Measurements from ENCODE around the gene KYNU.
"Not testable (repeated sequence)": the region's sequence is repeated elsewhere in the genome, so short reads cannot be mapped to it uniquely, and the experiment has no call there.

Gene KYNU

GRCh38 chr2:142903726-142904125 lies 26.3 kb downstream of the KYNU start:
- not testable (repeated sequence) for H3K27ac ChIP-seq (ENCODE audit: low read depth in 2 of 2, low read length in 2 of 2); H3K4me1 ChIP-seq (ENCODE audit: control insufficient read depth in 2 of 2, insufficient read depth in 2 of 2, low read length in 2 of 2); H3K36me3 ChIP-seq (ENCODE audit: control insufficient read depth in 2 of 2, insufficient read depth in 2 of 2, low read length in 2 of 2)

DNA sequence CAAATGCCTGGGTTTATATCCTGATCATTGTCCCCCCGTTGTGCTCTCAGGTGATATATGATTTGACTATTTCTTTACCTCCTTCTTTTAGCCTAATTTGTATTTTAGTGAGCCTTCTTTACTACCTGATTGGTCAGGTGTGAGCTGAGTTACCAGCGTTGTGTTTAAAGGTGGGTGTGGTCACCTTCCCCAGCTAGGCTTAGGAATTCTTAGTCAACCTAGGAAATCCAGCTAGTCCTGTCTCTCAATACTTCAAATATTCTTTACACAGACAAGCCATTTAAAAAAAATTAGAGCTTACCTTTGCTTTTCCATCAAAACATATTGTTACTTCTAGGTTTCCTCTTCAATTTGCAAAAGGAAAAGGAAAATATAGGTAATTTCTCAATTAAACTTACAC lies 30.2 kb downstream of the KYNU start:
- H3K9me3 ChIP-seq (ENCODE audit: control insufficient read depth in 2 of 2, low read length in 2 of 2): no peaks in the 10 kb centered on the region
- H3K4me1 ChIP-seq (ENCODE audit: control insufficient read depth in 2 of 2, insufficient read depth in 2 of 2, low read length in 2 of 2): no peaks in the 10 kb centered on the region
- no peak overlapping the region for H3K27ac ChIP-seq (ENCODE audit: low read depth in 2 of 2, low read length in 2 of 2)
- no peak overlapping the region for H3K9ac ChIP-seq (ENCODE audit: low read depth in 1 of 2, low read length in 2 of 2)
- no peaks in the 10 kb centered on the region for H3K36me3 ChIP-seq (ENCODE audit: control insufficient read depth in 2 of 2, insufficient read depth in 2 of 2, low read length in 2 of 2)
- no peak overlapping the region for H3K4me3 ChIP-seq (ENCODE audit: low read length in 2 of 2)
- H3K27me3 ChIP-seq (ENCODE audit: control insufficient read depth in 2 of 2, insufficient read depth in 2 of 2, low read length in 2 of 2): no peaks in the 10 kb centered on the region

More at GRCh38 chr2:142903726-142904125, 26.3 kb downstream of the KYNU start:
- not testable (repeated sequence) for H3K4me3 ChIP-seq (ENCODE audit: low read length in 2 of 2); H3K9me3 ChIP-seq (ENCODE audit: control insufficient read depth in 2 of 2, low read length in 2 of 2); H3K9ac ChIP-seq (ENCODE audit: low read depth in 1 of 2, low read length in 2 of 2); H3K27me3 ChIP-seq (ENCODE audit: control insufficient read depth in 2 of 2, insufficient read depth in 2 of 2, low read length in 2 of 2)

GRCh38 chr2:142914507-142915313 lies 37.2 kb downstream of the KYNU start:
- Histone ChIP-seq H3K27me3 (ENCODE audit: control insufficient read depth in 2 of 2, insufficient read depth in 2 of 2, low read length in 2 of 2) (no peaks in the 10 kb centered on the region), H3K9me3 (ENCODE audit: control insufficient read depth in 2 of 2, low read length in 2 of 2) (no peaks in the 10 kb centered on the region), H3K4me3 (ENCODE audit: low read length in 2 of 2) (no peak overlapping the region), H3K9ac (ENCODE audit: low read depth in 1 of 2, low read length in 2 of 2) (no peak overlapping the region), H3K27ac (ENCODE audit: low read depth in 2 of 2, low read length in 2 of 2) (no peak overlapping the region), H3K4me1 (ENCODE audit: control insufficient read depth in 2 of 2, insufficient read depth in 2 of 2, low read length in 2 of 2) (no peaks in the 10 kb centered on the region), H3K36me3 (ENCODE audit: control insufficient read depth in 2 of 2, insufficient read depth in 2 of 2, low read length in 2 of 2) (no peaks in the 10 kb centered on the region)

GRCh38 chr2:142915502-142915901 lies 38.0 kb downstream of the KYNU start:
- no peaks in the 10 kb centered on the region for H3K4me1 ChIP-seq (ENCODE audit: control insufficient read depth in 2 of 2, insufficient read depth in 2 of 2, low read length in 2 of 2)
- no peak overlapping the region for H3K27ac ChIP-seq (ENCODE audit: low read depth in 2 of 2, low read length in 2 of 2)
- no peaks in the 10 kb centered on the region for H3K36me3 ChIP-seq (ENCODE audit: control insufficient read depth in 2 of 2, insufficient read depth in 2 of 2, low read length in 2 of 2)

DNA sequence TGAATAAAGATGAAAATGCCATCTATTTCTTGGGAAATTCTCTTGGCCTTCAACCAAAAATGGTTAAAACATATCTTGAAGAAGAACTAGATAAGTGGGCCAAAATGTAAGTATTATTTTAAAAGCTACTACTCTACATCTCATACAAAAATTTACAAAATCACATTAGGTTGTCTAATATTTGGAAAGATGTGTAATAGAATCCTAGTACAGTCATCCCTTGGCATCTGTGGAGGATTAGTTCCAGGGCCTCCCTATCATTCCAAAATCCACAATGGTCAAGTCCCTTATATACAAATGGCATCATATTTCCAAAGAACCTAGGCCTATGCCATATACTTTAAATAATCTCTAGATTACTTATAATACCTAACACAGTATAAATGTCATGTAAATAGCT lies 41.2 kb downstream of the KYNU start:
- Histone ChIP-seq H3K27ac (ENCODE audit: low read depth in 2 of 2, low read length in 2 of 2) (no peak overlapping the region), H3K4me3 (ENCODE audit: low read length in 2 of 2) (no peak overlapping the region), H3K4me1 (ENCODE audit: control insufficient read depth in 2 of 2, insufficient read depth in 2 of 2, low read length in 2 of 2) (no peaks in the 10 kb centered on the region), H3K27me3 (ENCODE audit: control insufficient read depth in 2 of 2, insufficient read depth in 2 of 2, low read length in 2 of 2) (no peaks in the 10 kb centered on the region), H3K9ac (ENCODE audit: low read depth in 1 of 2, low read length in 2 of 2) (no peak overlapping the region), H3K9me3 (ENCODE audit: control insufficient read depth in 2 of 2, low read length in 2 of 2) (no peaks in the 10 kb centered on the region), H3K36me3 (ENCODE audit: control insufficient read depth in 2 of 2, insufficient read depth in 2 of 2, low read length in 2 of 2) (no peaks in the 10 kb centered on the region)

More at GRCh38 chr2:142915502-142915901, 38.0 kb downstream of the KYNU start:
- no peaks in the 10 kb centered on the region for H3K27me3 ChIP-seq (ENCODE audit: control insufficient read depth in 2 of 2, insufficient read depth in 2 of 2, low read length in 2 of 2)
- no peaks in the 10 kb centered on the region for H3K9me3 ChIP-seq (ENCODE audit: control insufficient read depth in 2 of 2, low read length in 2 of 2)
- H3K9ac ChIP-seq (ENCODE audit: low read depth in 1 of 2, low read length in 2 of 2): no peak overlapping the region
- H3K4me3 ChIP-seq (ENCODE audit: low read length in 2 of 2): no peak overlapping the region

- Histone ChIP-seq H3K4me1 (ENCODE audit: control insufficient read depth in 2 of 2, insufficient read depth in 2 of 2, low read length in 2 of 2) (no peaks in the 10 kb centered on the region), H3K36me3 (ENCODE audit: control insufficient read depth in 2 of 2, insufficient read depth in 2 of 2, low read length in 2 of 2) (no peaks in the 10 kb centered on the region), H3K27me3 (ENCODE audit: control insufficient read depth in 2 of 2, insufficient read depth in 2 of 2, low read length in 2 of 2) (no peaks in the 10 kb centered on the region), H3K9me3 (ENCODE audit: control insufficient read depth in 2 of 2, low read length in 2 of 2) (no peaks in the 10 kb centered on the region), H3K4me3 (ENCODE audit: low read length in 2 of 2) (no peak overlapping the region), H3K9ac (ENCODE audit: low read depth in 1 of 2, low read length in 2 of 2) (no peak overlapping the region), H3K27ac (ENCODE audit: low read depth in 2 of 2, low read length in 2 of 2) (no peak overlapping the region)
Measured at GRCh38 chr2:142920571-142920970, 43.1 kb downstream of the KYNU start.

DNA sequence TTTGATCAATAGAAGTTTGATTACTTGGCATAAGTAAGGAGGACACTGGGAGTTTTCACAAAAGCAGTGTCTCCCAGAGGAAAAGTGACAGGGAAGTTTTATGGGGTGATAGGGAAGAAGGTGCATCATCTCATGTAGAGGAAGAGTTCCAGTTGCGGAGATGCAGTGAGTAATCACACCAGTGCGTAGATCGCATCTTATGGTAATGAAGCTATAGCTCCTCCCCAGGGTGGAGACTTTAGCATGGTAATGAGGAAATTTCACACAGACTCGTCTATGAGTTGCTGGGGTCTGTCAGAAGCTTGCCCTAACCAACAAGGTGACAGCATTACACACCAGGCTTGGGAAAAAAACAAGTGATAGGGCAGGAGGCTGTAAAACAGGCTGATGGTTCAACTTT lies 49.0 kb downstream of the KYNU start:
- H3K27ac ChIP-seq (ENCODE audit: low read depth in 2 of 2, low read length in 2 of 2): no peak overlapping the region
- no peaks in the 10 kb centered on the region for H3K27me3 ChIP-seq (ENCODE audit: control insufficient read depth in 2 of 2, insufficient read depth in 2 of 2, low read length in 2 of 2)
- no peaks in the 10 kb centered on the region for H3K36me3 ChIP-seq (ENCODE audit: control insufficient read depth in 2 of 2, insufficient read depth in 2 of 2, low read length in 2 of 2)
- no peak overlapping the region for H3K9ac ChIP-seq (ENCODE audit: low read depth in 1 of 2, low read length in 2 of 2)
- H3K4me1 ChIP-seq (ENCODE audit: control insufficient read depth in 2 of 2, insufficient read depth in 2 of 2, low read length in 2 of 2): no peaks in the 10 kb centered on the region
- no peaks in the 10 kb centered on the region for H3K9me3 ChIP-seq (ENCODE audit: control insufficient read depth in 2 of 2, low read length in 2 of 2)
- H3K4me3 ChIP-seq (ENCODE audit: low read length in 2 of 2): no peak overlapping the region

- Histone ChIP-seq H3K9me3 (ENCODE audit: control insufficient read depth in 2 of 2, low read length in 2 of 2) (no peaks in the 10 kb centered on the region), H3K9ac (ENCODE audit: low read depth in 1 of 2, low read length in 2 of 2) (no peak overlapping the region), H3K36me3 (ENCODE audit: control insufficient read depth in 2 of 2, insufficient read depth in 2 of 2, low read length in 2 of 2) (no peaks in the 10 kb centered on the region), H3K27me3 (ENCODE audit: control insufficient read depth in 2 of 2, insufficient read depth in 2 of 2, low read length in 2 of 2) (no peaks in the 10 kb centered on the region), H3K4me1 (ENCODE audit: control insufficient read depth in 2 of 2, insufficient read depth in 2 of 2, low read length in 2 of 2) (no peaks in the 10 kb centered on the region), H3K4me3 (ENCODE audit: low read length in 2 of 2) (no peak overlapping the region), H3K27ac (ENCODE audit: low read depth in 2 of 2, low read length in 2 of 2) (no peak overlapping the region)
Measured at GRCh38 chr2:142930835-142931398, 53.5 kb downstream of the KYNU start.

GRCh38 chr2:142933916-142934315 lies 56.5 kb downstream of the KYNU start:
- Histone ChIP-seq H3K36me3 (ENCODE audit: control insufficient read depth in 2 of 2, insufficient read depth in 2 of 2, low read length in 2 of 2) (no peaks in the 10 kb centered on the region), H3K27ac (ENCODE audit: low read depth in 2 of 2, low read length in 2 of 2) (no peak overlapping the region), H3K27me3 (ENCODE audit: control insufficient read depth in 2 of 2, insufficient read depth in 2 of 2, low read length in 2 of 2) (no peaks in the 10 kb centered on the region), H3K4me3 (ENCODE audit: low read length in 2 of 2) (no peak overlapping the region), H3K9ac (ENCODE audit: low read depth in 1 of 2, low read length in 2 of 2) (no peak overlapping the region), H3K9me3 (ENCODE audit: control insufficient read depth in 2 of 2, low read length in 2 of 2) (no peaks in the 10 kb centered on the region), H3K4me1 (ENCODE audit: control insufficient read depth in 2 of 2, insufficient read depth in 2 of 2, low read length in 2 of 2) (no peaks in the 10 kb centered on the region)

GRCh38 chr2:142935563-142936089 lies 58.2 kb downstream of the KYNU start:
- Histone ChIP-seq H3K9ac (ENCODE audit: low read depth in 1 of 2, low read length in 2 of 2) (no peak overlapping the region), H3K4me1 (ENCODE audit: control insufficient read depth in 2 of 2, insufficient read depth in 2 of 2, low read length in 2 of 2) (no peaks in the 10 kb centered on the region), H3K9me3 (ENCODE audit: control insufficient read depth in 2 of 2, low read length in 2 of 2) (no peaks in the 10 kb centered on the region), H3K27ac (ENCODE audit: low read depth in 2 of 2, low read length in 2 of 2) (no peak overlapping the region), H3K36me3 (ENCODE audit: control insufficient read depth in 2 of 2, insufficient read depth in 2 of 2, low read length in 2 of 2) (no peaks in the 10 kb centered on the region), H3K27me3 (ENCODE audit: control insufficient read depth in 2 of 2, insufficient read depth in 2 of 2, low read length in 2 of 2) (no peaks in the 10 kb centered on the region), H3K4me3 (ENCODE audit: low read length in 2 of 2) (no peak overlapping the region)
